ENCODE results near the gene MAN1C1.

GRCh38 chr1:25611843-25612242, 4.7 kb upstream of the MAN1C1 start:
- no peak for TF ChIP-seq CTCF (IDR thresholded peaks at IDR 0.05; ENCODE audit: low read depth, low read length)
- no peak for TF ChIP-seq EZH2phosphoT487 (IDR thresholded peaks at IDR 0.05; ENCODE audit: low read depth)

Data from OCI-LY3 (cell line).